Fibroblast of skin of back (primary cell): ENCODE data around the gene CHRNA4.

Experiments used
- DNase-seq: peaks from one replicate; pipeline ENCODE4 v3.0.0-alpha.2; 2013

Gene CHRNA4

GRCh38 chr20:63319164-63320040 lies 41.7 kb downstream of the CHRNA4 start:
- no peak for DNase-seq

- no peak for DNase-seq
Observed at GRCh38 chr20:63318391-63319163, 42.6 kb downstream of the CHRNA4 start.

GRCh38 chr20:63317601-63318291 lies 43.4 kb downstream of the CHRNA4 start:
- no peak for DNase-seq

GRCh38 chr20:63317061-63317460 lies 44.1 kb downstream of the CHRNA4 start:
- no peak for DNase-seq

- no peak for DNase-seq
Observed at GRCh38 chr20:63316502-63316921, 44.6 kb downstream of the CHRNA4 start.

GRCh38 chr20:63315731-63316491 lies 45.2 kb downstream of the CHRNA4 start:
- no peak for DNase-seq

- no peak for DNase-seq
Observed at GRCh38 chr20:63315240-63315689, 45.9 kb downstream of the CHRNA4 start.

GRCh38 chr20:63314566-63315239 lies 46.4 kb downstream of the CHRNA4 start:
- no peak for DNase-seq

GRCh38 chr20:63314015-63314471 lies 47.1 kb downstream of the CHRNA4 start:
- no peak for DNase-seq

- DNase-seq = no peak
Observed at GRCh38 chr20:63313349-63314014, 47.7 kb downstream of the CHRNA4 start.

- no peak for DNase-seq
Observed at GRCh38 chr20:63312690-63313348, 48.3 kb downstream of the CHRNA4 start.

- no peak for DNase-seq
Observed at GRCh38 chr20:63312273-63312672, 48.9 kb downstream of the CHRNA4 start.

GRCh38 chr20:63311833-63312243 lies 49.3 kb downstream of the CHRNA4 start:
- DNase-seq = no peak

- DNase-seq = no peak
Observed at GRCh38 chr20:63311186-63311832, 49.8 kb downstream of the CHRNA4 start.

GRCh38 chr20:63310265-63310991 lies 50.7 kb downstream of the CHRNA4 start:
- DNase-seq = peak; percentile 23

GRCh38 chr20:63309261-63310071 lies 51.7 kb downstream of the CHRNA4 start:
- DNase-seq = peak; percentile 32

- no peak for DNase-seq
Observed at GRCh38 chr20:63308218-63308911, 52.8 kb downstream of the CHRNA4 start.
